ENCODE data around the gene DKKL1. TPM values are rescaled to one million over a fixed set of nuclear protein-coding genes. Genes with fewer than 3 reads are reported as not detected.

The DKKL1 gene
- polyA plus RNA-seq, 1 of the 3 experiments (the other 2 are of a cell fraction): 0.36 TPM

GRCh38 chr19:49349567-49349966, 14.1 kb upstream of the DKKL1 start:
- H3F3A ChIP-seq (replicated peaks; ENCODE audit: insufficient read depth): peaks cover 3% of the 10 kb centered on the region
- DNase-seq: no peak
- ChIA-PET CTCF (interaction anchor here (1.2 kb wide), 1 partner anchor 13 kb away, joined by 3 read pairs; no protein-coding TSS in a partner anchor), POLR2A (no interaction called here)
- H3K4me3 ChIP-seq (ENCODE audit: low read depth in 2 of 2, low read length in 1 of 2): no peak overlapping the region
- no peaks in the 10 kb centered on the region for H3K9me2 ChIP-seq
- H3K4me1 ChIP-seq (ENCODE audit: control insufficient read depth in 1 of 2, insufficient read depth in 2 of 2, low read depth in 1 of 2, low read length in 1 of 2): no peaks in the 10 kb centered on the region
- no peak overlapping the region for H3K4me2 ChIP-seq
- no peak overlapping the region for H2AFZ ChIP-seq (ENCODE audit: low read depth)
- no peaks in the 10 kb centered on the region for H3K79me2 ChIP-seq (ENCODE audit: insufficient read depth)
- H3K27me3 ChIP-seq (ENCODE audit: insufficient read depth): no peaks in the 10 kb centered on the region
- no peaks in the 10 kb centered on the region for H3K9me3 ChIP-seq
- TF ChIP-seq YY1 (IDR thresholded peaks at IDR 0.05; ENCODE audit: low read depth) (no peak), FOXM1 (IDR thresholded peaks at IDR 0.05; ENCODE audit: low read depth) (no peak), GATA2 (CRISPR knock-in tag; IDR thresholded peaks at IDR 0.05) (no peak), USF2 (IDR thresholded peaks at IDR 0.05; ENCODE audit: borderline replicate concordance, low read depth, low read length) (no peak), TEAD4 (IDR thresholded peaks at IDR 0.05; ENCODE audit: borderline replicate concordance, insufficient read depth) (no peak), SIN3A (IDR thresholded peaks at IDR 0.05; ENCODE audit: borderline replicate concordance, low read depth, low read length) (no peak), MEF2A (IDR thresholded peaks at IDR 0.05; ENCODE audit: borderline replicate concordance, low read depth) (no peak), EZH2phosphoT487 (IDR thresholded peaks at IDR 0.05; ENCODE audit: borderline replicate concordance, low read depth) (no peak)
- no peaks in the 10 kb centered on the region for H4K20me1 ChIP-seq (ENCODE audit: insufficient read depth)
- H3K9ac ChIP-seq: no peak overlapping the region
- H3K36me3 ChIP-seq (replicated peaks in 1 of 2; ENCODE audit: control insufficient read depth in 1 of 2, insufficient read depth in 2 of 2, low read length in 1 of 2): peaks cover 20 to 70% of the 10 kb centered on the region in 2 experiments
- 68% methylated on average over 2 of the region's 2 CpGs for WGBS (ENCODE audit: low lambda C conversion rate)
- no peak overlapping the region for H3K27ac ChIP-seq (ENCODE audit: low read depth in 2 of 2, low read length in 1 of 2)

DNA sequence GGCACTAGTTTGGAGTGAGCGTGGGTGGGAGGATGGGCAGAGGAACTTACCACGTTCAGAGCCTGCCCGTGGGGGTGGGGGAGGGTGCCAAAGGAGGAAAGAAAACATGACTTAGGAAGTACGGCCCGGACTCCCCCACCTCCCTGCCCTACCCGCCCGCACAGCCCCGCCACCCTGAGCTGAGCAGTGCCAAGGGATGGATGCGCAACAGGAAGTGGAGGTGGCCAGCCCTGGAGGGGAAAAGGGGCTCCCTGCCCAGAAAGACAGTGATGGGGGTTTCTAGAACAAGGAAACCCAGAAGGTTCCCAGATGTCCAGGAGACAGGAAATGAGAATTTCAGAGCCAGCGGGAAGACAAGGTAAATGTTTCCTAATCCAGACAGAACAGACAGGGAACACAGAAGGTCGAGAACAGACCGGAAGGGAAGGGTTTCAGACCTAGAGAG, 7.7 kb upstream of the DKKL1 start:
- ChIA-PET CTCF (interaction anchor here (0.6 kb wide), 1 partner anchor 897 kb away, joined by 3 read pairs; no protein-coding TSS in a partner anchor), POLR2A (no interaction called here)
- Histone ChIP-seq H3K9me3 (no peaks in the 10 kb centered on the region), H3K4me1 (ENCODE audit: control insufficient read depth in 1 of 2, insufficient read depth in 2 of 2, low read depth in 1 of 2, low read length in 1 of 2) (no peaks in the 10 kb centered on the region; a peak in 1 of 4 replicates), H2AFZ (ENCODE audit: low read depth) (no peak overlapping the region), H3K9ac (no peak overlapping the region), H3K27me3 (ENCODE audit: insufficient read depth) (no peaks in the 10 kb centered on the region), H3K4me2 (no peak overlapping the region), H4K20me1 (ENCODE audit: insufficient read depth) (no peaks in the 10 kb centered on the region), H3K79me2 (ENCODE audit: insufficient read depth) (peaks cover 20% of the 10 kb centered on the region; the same call in 1 of the 2 replicates), H3K27ac (ENCODE audit: low read depth in 2 of 2, low read length in 1 of 2) (no peak overlapping the region), H3K36me3 (replicated peaks in 1 of 2; ENCODE audit: control insufficient read depth in 1 of 2, insufficient read depth in 2 of 2, low read length in 1 of 2) (peaks cover 4 to 58% of the 10 kb centered on the region in 2 experiments), H3K9me2 (no peaks in the 10 kb centered on the region), H3K4me3 (ENCODE audit: low read depth in 2 of 2, low read length in 1 of 2) (no peak overlapping the region), H3F3A (replicated peaks; ENCODE audit: insufficient read depth) (no peaks in the 10 kb centered on the region)
- no peak for TF ChIP-seq TCF12 (IDR thresholded peaks at IDR 0.05)
- no peak for TF ChIP-seq USF2 (IDR thresholded peaks at IDR 0.05; ENCODE audit: borderline replicate concordance, low read depth, low read length)
- TF ChIP-seq ZBTB33 (IDR thresholded peaks at IDR 0.05; ENCODE audit: borderline replicate concordance, low read depth): no peak
- TF ChIP-seq, protein P1, sequence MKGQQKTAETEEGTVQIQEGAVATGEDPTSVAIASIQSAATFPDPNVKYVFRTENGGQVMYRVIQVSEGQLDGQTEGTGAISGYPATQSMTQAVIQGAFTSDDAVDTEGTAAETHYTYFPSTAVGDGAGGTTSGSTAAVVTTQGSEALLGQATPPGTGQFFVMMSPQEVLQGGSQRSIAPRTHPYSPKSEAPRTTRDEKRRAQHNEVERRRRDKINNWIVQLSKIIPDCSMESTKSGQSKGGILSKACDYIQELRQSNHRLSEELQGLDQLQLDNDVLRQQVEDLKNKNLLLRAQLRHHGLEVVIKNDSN (IDR thresholded peaks at IDR 0.05; ENCODE audit: borderline replicate concordance, low read depth): no peak
- no peak for TF ChIP-seq NFIC (IDR thresholded peaks at IDR 0.05; ENCODE audit: borderline replicate concordance)
- no peak for TF ChIP-seq RXRA (IDR thresholded peaks at IDR 0.05; ENCODE audit: borderline replicate concordance, low read depth)
- DNase-seq: no peak
- WGBS (ENCODE audit: low lambda C conversion rate): 81% methylated on average over 12 of the region's 12 CpGs

Data from SK-N-SH (cell line).